Naive B cell (primary cell): ENCODE data around the gene SSX2IP. TPM values are rescaled to one million over a fixed set of nuclear protein-coding genes. Genes with fewer than 3 reads are reported as not detected.

Experiments
- ATAC-seq, 2 donors: fragments of 150-1000 bp; cut with Tn5 transposase; 2 replicates each; pipeline ENCODE4 v1.10.0; 2021; ENCODE audit warnings: low read depth in 2 of 2, mild to moderate bottlenecking in 2 of 2, moderate library complexity in 2 of 2
- DNase-seq: peaks from one replicate; pipeline ENCODE4 v3.0.0; 2022
- H3K27ac Mint-ChIP-seq, 6 donors: one replicate each; pipeline ENCODE4 v1.8.0; 2020 to 2022; ENCODE audit warnings: mild to moderate bottlenecking in 6 of 6, mixed read lengths in 6 of 6, moderate library complexity in 5 of 6, inconsistent platforms in 2 of 6
- H3K27me3 Mint-ChIP-seq, 3 donors: one replicate each; pipeline ENCODE4 v1.8.0; 2021 to 2022; ENCODE audit warnings: mixed read lengths in 3 of 3, mild to moderate bottlenecking in 1 of 3
- H3K36me3 Mint-ChIP-seq, 2 donors: one replicate each; pipeline ENCODE4 v1.8.0; 2020 to 2022; ENCODE audit warnings: mixed read lengths in 2 of 2, inconsistent platforms in 1 of 2, mild to moderate bottlenecking in 1 of 2
- H3K4me1 Mint-ChIP-seq, 3 donors: one replicate each; pipeline ENCODE4 v1.8.0; 2020 to 2022; ENCODE audit warnings: mixed read lengths in 3 of 3, inconsistent platforms in 1 of 3, mild to moderate bottlenecking in 1 of 3, moderate library complexity in 1 of 3
- H3K4me3 Mint-ChIP-seq, 8 donors: one replicate each; pipeline ENCODE4 v1.8.0; 2020 to 2022; ENCODE audit warnings: mild to moderate bottlenecking in 8 of 8, mixed read lengths in 8 of 8, moderate library complexity in 8 of 8, inconsistent platforms in 2 of 8
- H3K9me3 Mint-ChIP-seq, 7 donors: one replicate each; pipeline ENCODE4 v1.8.0; 2020 to 2022; ENCODE audit warnings: mixed read lengths in 7 of 7, mild to moderate bottlenecking in 5 of 7, inconsistent platforms in 2 of 7, moderate library complexity in 1 of 7
- polyA plus RNA-seq, 6 donors: library from polyadenylated mRNA; unstranded; fragments of 300-500 nt; fragmentation: Illumina TruSeq; gene quantifications; one replicate each; pipeline ENCODE4 v1.2.3, GENCODE V29; 2021; ENCODE audit warnings: low read depth in 6 of 6

The SSX2IP gene
- polyA plus RNA-seq, 6 donors from 2014 or later = 3.9 to 6.9 (median 5.1) TPM

GRCh38 chr1:84721152-84721551 is 30.9 kb upstream of the SSX2IP start:
- peaks cover 0 to 1% (median 0%) of the 10 kb centered on the region in 3 donors for H3K27me3 Mint-ChIP-seq
- no peak for ATAC-seq
- H3K27ac Mint-ChIP-seq = no peak overlapping the region
- no peaks in the 10 kb centered on the region for H3K36me3 Mint-ChIP-seq
- no peak overlapping the region for H3K4me3 Mint-ChIP-seq
- no peaks in the 10 kb centered on the region for H3K9me3 Mint-ChIP-seq
- H3K4me1 Mint-ChIP-seq = no peaks in the 10 kb centered on the region
- no peak for DNase-seq

- DNase-seq = no peak
- Mint-ChIP-seq H3K36me3 (no peaks in the 10 kb centered on the region), H3K4me1 (no peaks in the 10 kb centered on the region), H3K4me3 (no peak overlapping the region), H3K27ac (no peak overlapping the region), H3K9me3 (no peaks in the 10 kb centered on the region), H3K27me3 (peaks cover 0 to 5% (median 0%) of the 10 kb centered on the region in 3 donors)
- ATAC-seq = no peak
These were observed 30.0 kb upstream of the SSX2IP start for GRCh38 chr1:84720221-84720780.

DNA sequence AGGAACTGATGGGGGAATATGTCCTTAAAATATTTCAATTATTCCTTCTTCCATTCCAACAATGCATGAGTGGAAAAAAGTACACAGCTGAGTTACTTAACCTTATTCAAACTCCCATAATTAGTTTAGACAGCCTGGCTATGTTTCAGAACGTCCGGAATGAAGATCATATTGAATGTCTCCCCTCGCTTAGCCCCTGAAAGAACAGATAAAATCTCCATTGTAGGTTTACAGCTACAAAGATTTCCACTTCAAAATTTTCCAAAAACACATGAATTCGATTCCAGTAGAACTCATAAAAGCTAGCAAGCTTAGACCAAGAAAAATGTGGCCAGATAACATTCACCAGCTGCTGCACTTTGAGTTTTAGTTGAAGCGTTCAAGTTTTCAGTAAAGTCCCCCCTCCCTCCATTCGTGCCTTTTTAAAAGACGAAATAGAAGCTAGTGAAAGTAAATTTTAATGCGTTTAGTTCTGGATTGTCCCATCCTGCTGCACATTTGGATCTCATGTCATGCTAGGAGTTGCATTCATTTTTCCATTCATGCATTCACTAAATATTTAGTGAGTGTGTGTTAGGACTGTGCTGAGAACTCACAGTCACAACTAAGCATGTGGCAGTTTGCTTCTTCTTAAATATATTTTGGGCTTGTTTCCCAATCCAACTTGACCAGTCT is 29.4 kb upstream of the SSX2IP start:
- Mint-ChIP-seq H3K4me3 (no peak overlapping the region), H3K9me3 (no peaks in the 10 kb centered on the region), H3K27me3 (peaks cover 0 to 5% (median 0%) of the 10 kb centered on the region in 3 donors), H3K36me3 (no peaks in the 10 kb centered on the region), H3K27ac (no peak overlapping the region), H3K4me1 (no peaks in the 10 kb centered on the region)
- DNase-seq = no peak
- ATAC-seq = no peak

GRCh38 chr1:84715342-84716019 is 25.2 kb upstream of the SSX2IP start:
- Mint-ChIP-seq H3K36me3 (peaks cover 0 to 5% of the 10 kb centered on the region in 2 donors), H3K4me1 (no peaks in the 10 kb centered on the region), H3K9me3 (no peaks in the 10 kb centered on the region), H3K27ac (no peak overlapping the region), H3K27me3 (peaks cover 0 to 10% (median 4%) of the 10 kb centered on the region in 3 donors), H3K4me3 (peak overlapping the region in 1 of 8 donors; percentile 49)
- no peak for DNase-seq
- no peak for ATAC-seq

- Mint-ChIP-seq H3K27ac (peak overlapping the region in 1 of 6 donors; percentile 84), H3K9me3 (no peaks in the 10 kb centered on the region), H3K27me3 (peaks cover 0 to 10% (median 4%) of the 10 kb centered on the region in 3 donors), H3K36me3 (peaks cover 0 to 5% of the 10 kb centered on the region in 2 donors), H3K4me3 (no peak overlapping the region), H3K4me1 (no peaks in the 10 kb centered on the region)
- DNase-seq (no peak), ATAC-seq (no peak)
These were observed 22.1 kb upstream of the SSX2IP start for GRCh38 chr1:84712276-84712874.

DNA sequence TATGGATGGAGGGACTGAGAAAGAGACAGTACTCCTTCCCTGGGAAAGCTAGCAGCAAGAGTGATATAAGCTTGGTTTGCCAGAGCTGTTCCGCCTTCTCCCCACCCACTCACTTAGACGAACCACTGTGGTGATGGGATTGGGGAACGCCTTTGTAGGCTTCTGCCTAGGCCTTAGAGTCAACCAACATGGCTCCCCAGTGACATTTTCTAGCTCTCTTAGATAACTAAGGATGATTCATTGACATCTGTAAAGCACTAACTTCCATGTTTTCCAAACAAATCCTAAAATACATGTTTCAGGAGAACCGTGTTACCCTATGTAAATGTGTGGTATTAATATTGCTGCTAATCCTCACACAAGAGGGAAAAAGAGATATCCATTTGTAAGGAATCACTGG is 21.6 kb upstream of the SSX2IP start:
- Mint-ChIP-seq H3K27me3 (peaks cover 0 to 10% (median 4%) of the 10 kb centered on the region in 3 donors), H3K36me3 (peaks cover 0 to 5% of the 10 kb centered on the region in 2 donors), H3K9me3 (no peaks in the 10 kb centered on the region), H3K4me1 (no peaks in the 10 kb centered on the region), H3K27ac (no peak overlapping the region), H3K4me3 (no peak overlapping the region)
- DNase-seq = no peak
- no peak for ATAC-seq

- Mint-ChIP-seq H3K27ac (no peak overlapping the region), H3K4me1 (no peaks in the 10 kb centered on the region), H3K9me3 (no peaks in the 10 kb centered on the region), H3K4me3 (no peak overlapping the region), H3K27me3 (peaks cover 0 to 9% (median 4%) of the 10 kb centered on the region in 3 donors), H3K36me3 (peaks cover 0 to 5% of the 10 kb centered on the region in 2 donors)
- ATAC-seq = no peak
- no peak for DNase-seq
These were observed 20.9 kb upstream of the SSX2IP start for GRCh38 chr1:84711121-84711520.

- H3K27me3 Mint-ChIP-seq = peaks cover 0 to 4% (median under 1%) of the 10 kb centered on the region in 3 donors
- peaks cover 0 to 5% of the 10 kb centered on the region in 2 donors for H3K36me3 Mint-ChIP-seq
- no peaks in the 10 kb centered on the region for H3K9me3 Mint-ChIP-seq
- H3K27ac Mint-ChIP-seq = no peak overlapping the region
- ATAC-seq (no peak), DNase-seq (no peak)
- H3K4me1 Mint-ChIP-seq = no peaks in the 10 kb centered on the region
- H3K4me3 Mint-ChIP-seq = no peak overlapping the region
These were observed 18.9 kb upstream of the SSX2IP start for GRCh38 chr1:84709131-84709530.

DNA sequence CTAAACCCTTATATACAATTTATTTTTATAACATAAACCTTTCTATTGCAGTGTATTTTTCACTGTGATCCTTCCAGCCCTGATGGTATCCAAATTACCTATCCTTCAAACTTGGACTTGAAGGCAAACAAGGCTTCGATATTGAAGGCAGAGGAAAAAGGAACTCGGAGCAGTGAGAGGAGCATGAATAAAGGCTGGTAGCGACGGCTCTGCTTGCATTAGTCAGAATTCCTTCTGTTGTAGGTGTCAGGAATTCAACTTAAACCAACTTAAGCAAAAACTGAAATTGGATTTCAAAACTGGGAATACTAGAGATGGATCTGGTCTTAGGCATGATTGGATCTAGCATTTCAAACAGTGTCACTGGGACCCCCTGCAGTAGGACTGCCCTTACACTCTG is 17.8 kb upstream of the SSX2IP start:
- Mint-ChIP-seq H3K9me3 (no peaks in the 10 kb centered on the region), H3K4me1 (no peaks in the 10 kb centered on the region), H3K27ac (no peak overlapping the region), H3K36me3 (peaks cover 0 to 5% of the 10 kb centered on the region in 2 donors), H3K4me3 (no peak overlapping the region), H3K27me3 (peaks cover 0 to 4% (median under 1%) of the 10 kb centered on the region in 3 donors)
- DNase-seq (no peak), ATAC-seq (no peak)

DNA sequence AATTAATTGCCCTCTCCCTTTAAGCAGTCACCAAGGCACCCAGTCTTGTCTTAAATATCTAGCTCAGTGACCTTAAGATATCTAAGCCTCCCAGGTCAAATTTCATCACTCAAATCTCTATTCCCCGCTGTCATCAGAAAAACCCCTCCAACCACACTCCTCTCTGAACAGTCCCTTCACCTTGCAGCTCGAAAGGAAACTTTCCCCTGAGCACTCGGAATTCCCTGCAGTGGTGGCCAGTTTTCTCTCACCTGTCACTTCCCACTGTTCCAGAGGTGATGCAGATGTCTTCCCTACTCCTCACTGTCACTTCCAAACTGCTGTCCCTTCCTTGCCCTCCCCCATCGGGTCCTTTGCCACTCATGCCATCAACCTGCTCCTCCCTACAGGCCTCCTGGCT is 15.3 kb upstream of the SSX2IP start:
- Mint-ChIP-seq H3K4me1 (peaks cover 0 to 4% (median under 1%) of the 10 kb centered on the region in 3 donors), H3K4me3 (no peak overlapping the region), H3K36me3 (no peaks in the 10 kb centered on the region), H3K9me3 (no peaks in the 10 kb centered on the region), H3K27me3 (peaks cover 0 to 6% (median 0%) of the 10 kb centered on the region in 3 donors), H3K27ac (no peak overlapping the region)
- no peak for ATAC-seq
- DNase-seq = no peak

GRCh38 chr1:84704872-84705417 is 14.7 kb upstream of the SSX2IP start:
- ATAC-seq = peak; percentile 78 to 83
- peak; percentile 33 for DNase-seq

GRCh38 chr1:84703431-84703830 is 13.2 kb upstream of the SSX2IP start:
- Mint-ChIP-seq H3K36me3 (no peaks in the 10 kb centered on the region), H3K9me3 (no peaks in the 10 kb centered on the region), H3K27ac (no peak overlapping the region), H3K4me1 (peaks cover 12 to 14% (median 13%) of the 10 kb centered on the region in 3 donors), H3K27me3 (peaks cover 0 to 6% (median 0%) of the 10 kb centered on the region in 3 donors), H3K4me3 (no peak overlapping the region)
- DNase-seq = no peak
- ATAC-seq = no peak

More at GRCh38 chr1:84704872-84705417, 14.7 kb upstream of the SSX2IP start:
- H3K9me3 Mint-ChIP-seq = no peaks in the 10 kb centered on the region
- H3K27me3 Mint-ChIP-seq = peaks cover 0 to 6% (median 0%) of the 10 kb centered on the region in 3 donors
- peaks cover 5 to 9% (median 6%) of the 10 kb centered on the region in 3 donors for H3K4me1 Mint-ChIP-seq
- no peaks in the 10 kb centered on the region for H3K36me3 Mint-ChIP-seq
- H3K27ac Mint-ChIP-seq = no peak overlapping the region
- no peak overlapping the region for H3K4me3 Mint-ChIP-seq

GRCh38 chr1:84702143-84702542 is 11.9 kb upstream of the SSX2IP start:
- H3K27me3 Mint-ChIP-seq = peaks cover 0 to 6% (median 0%) of the 10 kb centered on the region in 3 donors
- ATAC-seq (no peak), DNase-seq (no peak)
- peaks cover 12 to 14% (median 13%) of the 10 kb centered on the region in 3 donors for H3K4me1 Mint-ChIP-seq
- no peak overlapping the region for H3K4me3 Mint-ChIP-seq
- H3K27ac Mint-ChIP-seq = no peak overlapping the region
- no peaks in the 10 kb centered on the region for H3K9me3 Mint-ChIP-seq
- no peaks in the 10 kb centered on the region for H3K36me3 Mint-ChIP-seq
